Gastrocnemius medialis (tissue), 4 donors: Measurements from ENCODE around the gene MEF2B.

Experiments
- POLR2A ChIP-seq, 2 donors: fragments of 450-650 bp; IDR thresholded peaks; one replicate each; pipeline ENCODE4 v1.6.1; 2017; ENCODE audit warnings: antibody characterized with exemption in 2 of 2, mild to moderate bottlenecking in 2 of 2, moderate library complexity in 2 of 2
- TF ChIP-seq, protein P1 (sequence below), 5 experiments: fragments of 450-650 bp in 3 of 5; fragments of 200-600 bp in 2 of 5; sonication (generic) in 2 of 5; IDR thresholded peaks in 4 of 5; conservative IDR thresholded peaks in 1 of 5; 1 replicate in 4 of 5; 2 replicates in 1 of 5; pipeline ENCODE4 v1.5.1; 2016 to 2019; ENCODE audit warnings: antibody characterized with exemption in 5 of 5, mild to moderate bottlenecking in 3 of 5, moderate library complexity in 3 of 5

DNA sequence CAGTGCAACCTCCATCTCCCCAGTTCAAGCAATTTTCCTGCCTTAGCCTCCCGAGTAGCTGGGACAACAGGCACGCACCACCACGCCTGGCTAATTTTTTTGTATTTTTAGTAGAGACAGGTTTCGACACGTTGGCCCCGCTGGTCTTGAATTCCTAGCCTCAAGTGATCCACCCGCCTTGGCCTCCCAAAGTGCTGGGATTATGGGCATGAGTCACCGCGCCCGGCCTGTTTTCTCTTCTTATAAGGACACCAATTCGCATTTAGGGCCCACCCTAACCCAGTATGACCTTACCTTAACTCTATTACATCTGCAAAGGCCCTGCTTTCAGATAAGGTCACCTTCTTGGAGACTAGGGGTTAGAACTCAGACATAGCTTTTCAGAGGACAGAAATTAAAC lies 66.9 kb downstream of the MEF2B start:
- TF ChIP-seq, protein P1, sequence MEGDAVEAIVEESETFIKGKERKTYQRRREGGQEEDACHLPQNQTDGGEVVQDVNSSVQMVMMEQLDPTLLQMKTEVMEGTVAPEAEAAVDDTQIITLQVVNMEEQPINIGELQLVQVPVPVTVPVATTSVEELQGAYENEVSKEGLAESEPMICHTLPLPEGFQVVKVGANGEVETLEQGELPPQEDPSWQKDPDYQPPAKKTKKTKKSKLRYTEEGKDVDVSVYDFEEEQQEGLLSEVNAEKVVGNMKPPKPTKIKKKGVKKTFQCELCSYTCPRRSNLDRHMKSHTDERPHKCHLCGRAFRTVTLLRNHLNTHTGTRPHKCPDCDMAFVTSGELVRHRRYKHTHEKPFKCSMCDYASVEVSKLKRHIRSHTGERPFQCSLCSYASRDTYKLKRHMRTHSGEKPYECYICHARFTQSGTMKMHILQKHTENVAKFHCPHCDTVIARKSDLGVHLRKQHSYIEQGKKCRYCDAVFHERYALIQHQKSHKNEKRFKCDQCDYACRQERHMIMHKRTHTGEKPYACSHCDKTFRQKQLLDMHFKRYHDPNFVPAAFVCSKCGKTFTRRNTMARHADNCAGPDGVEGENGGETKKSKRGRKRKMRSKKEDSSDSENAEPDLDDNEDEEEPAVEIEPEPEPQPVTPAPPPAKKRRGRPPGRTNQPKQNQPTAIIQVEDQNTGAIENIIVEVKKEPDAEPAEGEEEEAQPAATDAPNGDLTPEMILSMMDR (IDR thresholded peaks at IDR 0.05 in 4 of 5, conservative IDR thresholded peaks at IDR 0.05 in 1 of 5) = no peak
- TF ChIP-seq POLR2A (IDR thresholded peaks at IDR 0.05) = no peak
